Ramos (cell line): Measurements from ENCODE around the gene USH1C.

Source experiments
- in situ Hi-C: fragments of 300-500 bp; cut with MboI; formaldehyde crosslinking; loops from one replicate; pipeline ENCODE4 v1.14.3; 2022; ENCODE audit warnings: low sequenced_read_pairs; ENCODE audit not compliant: unreplicated experiment

USH1C gene

GRCh38 chr11:17571431-17572358 lies 27.5 kb upstream of the USH1C start:
- in situ Hi-C loops = no loop called here

GRCh38 chr11:17570034-17570433 lies 25.8 kb upstream of the USH1C start:
- in situ Hi-C loops = no loop called here

GRCh38 chr11:17568944-17569343 lies 24.7 kb upstream of the USH1C start:
- in situ Hi-C loops = no loop called here

GRCh38 chr11:17564687-17565042 lies 20.4 kb upstream of the USH1C start:
- in situ Hi-C loops = no loop called here

GRCh38 chr11:17563961-17564686 lies 19.9 kb upstream of the USH1C start:
- in situ Hi-C loops = no loop called here

GRCh38 chr11:17563231-17563646 lies 19.0 kb upstream of the USH1C start:
- in situ Hi-C loops = no loop called here

GRCh38 chr11:17561526-17561925 lies 17.3 kb upstream of the USH1C start:
- in situ Hi-C loops = no loop called here

- in situ Hi-C loops = no loop called here
Observed at GRCh38 chr11:17561111-17561415, 16.8 kb upstream of the USH1C start.

GRCh38 chr11:17560281-17561110 lies 16.3 kb upstream of the USH1C start:
- in situ Hi-C loops = no loop called here

- in situ Hi-C loops = no loop called here
Observed at GRCh38 chr11:17559341-17560087, 15.3 kb upstream of the USH1C start.

- in situ Hi-C loops = no loop called here
Observed at GRCh38 chr11:17558916-17559315, 14.7 kb upstream of the USH1C start.

- in situ Hi-C loops = no loop called here
Observed at GRCh38 chr11:17558025-17558780, 14.0 kb upstream of the USH1C start.

GRCh38 chr11:17556999-17557398 lies 12.8 kb upstream of the USH1C start:
- in situ Hi-C loops = no loop called here

GRCh38 chr11:17554487-17554886 lies 10.3 kb upstream of the USH1C start:
- in situ Hi-C loops = no loop called here

GRCh38 chr11:17553249-17553546 lies 9.0 kb upstream of the USH1C start:
- in situ Hi-C loops = no loop called here

GRCh38 chr11:17552392-17553248 lies 8.4 kb upstream of the USH1C start:
- in situ Hi-C loops = no loop called here

- in situ Hi-C loops = no loop called here
Observed at GRCh38 chr11:17552041-17552355, 7.8 kb upstream of the USH1C start.

GRCh38 chr11:17551347-17552040 lies 7.3 kb upstream of the USH1C start:
- in situ Hi-C loops = no loop called here
